Peyer's patch (tissue), 4 donors: Measurements from ENCODE around the gene TMCC1. TPM values are rescaled to one million over a fixed set of nuclear protein-coding genes. Genes with fewer than 3 reads are reported as not detected.

ENCODE experiments used
- DNase-seq, 3 donors: peaks; one replicate each; pipeline ENCODE4 v3.0.0-alpha.2; 2017 to 2019
- H3K27ac ChIP-seq, 4 donors: fragments of 200-600 bp; sonication (generic); one replicate each; pipeline ENCODE4 v1.5.1; 2016 to 2019
- H3K27me3 ChIP-seq, 2 donors: fragments of 200-600 bp; sonication (generic); one replicate each; pipeline ENCODE4 v1.5.1; 2019
- H3K36me3 ChIP-seq, 3 donors: fragments of 200-600 bp; sonication (generic); one replicate each; pipeline ENCODE4 v1.5.1; 2016 to 2019
- H3K4me1 ChIP-seq, 4 donors: fragments of 200-600 bp; sonication (generic); one replicate each; pipeline ENCODE4 v1.5.1; 2016 to 2019
- H3K4me3 ChIP-seq, 4 donors: fragments of 200-600 bp; sonication (generic); 1 replicate in 3 of 4; 2 replicates in 1 of 4; pipeline ENCODE4 v1.5.1; 2016 to 2019; ENCODE audit warnings: mild to moderate bottlenecking in 1 of 4
- H3K9me3 ChIP-seq, 4 donors: fragments of 200-600 bp; sonication (generic); one replicate each; pipeline ENCODE4 v1.5.1; 2016 to 2019; ENCODE audit warnings: mild to moderate bottlenecking in 1 of 4
- POLR2A ChIP-seq, 2 donors: fragments of 450-650 bp; IDR thresholded peaks; one replicate each; pipeline ENCODE4 v1.5.1; 2017; ENCODE audit warnings: antibody characterized with exemption in 2 of 2, mild to moderate bottlenecking in 2 of 2, moderate library complexity in 2 of 2
- total RNA-seq, 4 donors: library from RNA; depleted of rRNA; stranded (reverse); fragments of >200 nt; gene quantifications; one replicate each; pipeline ENCODE4 v1.1.0, GENCODE V29; 2016
- TF ChIP-seq, protein P1 (sequence below), 6 experiments: fragments of 450-650 bp in 4 of 6; fragments of 200-600 bp in 2 of 6; sonication (generic) in 1 of 6; IDR thresholded peaks; one replicate each; pipeline ENCODE4 v1.5.1; 2017 to 2019; ENCODE audit warnings: antibody characterized with exemption in 6 of 6, mild to moderate bottlenecking in 3 of 6, moderate library complexity in 1 of 6

TMCC1 gene
- total RNA-seq, 4 donors from 2014 or later: 12.9 to 33.1 (median 23.7) TPM

DNA sequence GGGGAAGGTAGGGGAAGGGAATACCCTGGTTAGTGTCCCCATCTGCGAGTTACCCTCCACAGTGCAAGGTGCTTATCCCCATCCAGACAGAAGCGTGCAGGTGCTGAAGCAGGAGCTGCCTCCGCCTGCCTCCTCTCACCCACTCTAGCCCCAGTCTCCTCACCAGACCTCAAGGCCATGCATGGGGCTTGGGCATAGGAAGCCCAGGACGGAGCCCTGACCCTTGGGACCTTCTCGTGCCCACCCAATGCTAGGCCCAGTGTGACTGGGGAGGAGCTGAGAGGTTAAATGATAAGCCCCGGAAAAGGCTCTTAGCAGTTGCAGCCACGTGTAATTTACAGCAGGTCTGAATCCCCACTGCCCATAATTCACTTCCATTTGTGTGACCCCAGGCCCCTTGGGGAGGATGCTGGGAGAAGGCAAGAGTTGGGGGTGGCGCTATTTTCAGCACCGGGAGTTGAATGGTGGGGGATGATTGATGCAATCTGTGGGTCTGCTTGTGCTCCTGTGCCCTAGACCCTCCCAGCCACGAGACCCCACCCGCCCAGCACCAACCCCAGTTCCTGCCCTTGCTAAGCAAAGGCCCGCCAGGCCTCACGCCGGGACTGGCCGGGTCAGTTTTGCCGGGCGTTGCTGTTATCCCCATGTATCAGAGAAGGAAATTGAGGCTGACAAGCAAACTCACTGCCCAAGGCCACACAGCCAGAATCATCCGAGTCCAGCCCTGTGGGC lies 272.5 kb downstream of the TMCC1 start:
- H3K27ac ChIP-seq: no peak overlapping the region

DNA sequence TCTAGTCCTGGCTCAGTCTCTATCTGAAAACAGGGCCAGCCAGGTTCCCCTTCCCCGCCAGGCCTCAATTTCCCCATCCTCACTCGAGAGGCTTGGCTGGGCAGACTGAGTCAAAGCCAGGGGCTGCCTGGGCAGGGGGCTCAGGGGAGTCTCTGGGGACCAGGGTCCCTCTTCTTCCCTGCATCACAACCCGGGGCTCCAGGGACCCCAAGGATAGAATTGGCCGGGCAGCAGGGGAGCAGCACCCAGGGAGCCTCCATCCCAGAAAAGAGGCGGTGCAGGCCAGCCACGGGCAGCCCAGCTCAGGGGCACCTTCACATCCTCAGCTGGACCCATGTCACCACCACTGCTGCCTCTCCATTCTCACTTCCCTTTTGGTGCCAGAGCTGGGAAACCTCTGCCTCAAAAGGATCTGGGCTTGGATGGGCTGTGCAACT lies 273.8 kb downstream of the TMCC1 start:
- no peaks in the 10 kb centered on the region for H3K9me3 ChIP-seq
- H3K4me3 ChIP-seq: no peak overlapping the region
- TF ChIP-seq, protein P1, sequence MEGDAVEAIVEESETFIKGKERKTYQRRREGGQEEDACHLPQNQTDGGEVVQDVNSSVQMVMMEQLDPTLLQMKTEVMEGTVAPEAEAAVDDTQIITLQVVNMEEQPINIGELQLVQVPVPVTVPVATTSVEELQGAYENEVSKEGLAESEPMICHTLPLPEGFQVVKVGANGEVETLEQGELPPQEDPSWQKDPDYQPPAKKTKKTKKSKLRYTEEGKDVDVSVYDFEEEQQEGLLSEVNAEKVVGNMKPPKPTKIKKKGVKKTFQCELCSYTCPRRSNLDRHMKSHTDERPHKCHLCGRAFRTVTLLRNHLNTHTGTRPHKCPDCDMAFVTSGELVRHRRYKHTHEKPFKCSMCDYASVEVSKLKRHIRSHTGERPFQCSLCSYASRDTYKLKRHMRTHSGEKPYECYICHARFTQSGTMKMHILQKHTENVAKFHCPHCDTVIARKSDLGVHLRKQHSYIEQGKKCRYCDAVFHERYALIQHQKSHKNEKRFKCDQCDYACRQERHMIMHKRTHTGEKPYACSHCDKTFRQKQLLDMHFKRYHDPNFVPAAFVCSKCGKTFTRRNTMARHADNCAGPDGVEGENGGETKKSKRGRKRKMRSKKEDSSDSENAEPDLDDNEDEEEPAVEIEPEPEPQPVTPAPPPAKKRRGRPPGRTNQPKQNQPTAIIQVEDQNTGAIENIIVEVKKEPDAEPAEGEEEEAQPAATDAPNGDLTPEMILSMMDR (IDR thresholded peaks at IDR 0.05): no peak
- no peak for TF ChIP-seq POLR2A (IDR thresholded peaks at IDR 0.05)
- no peak for DNase-seq
- peak overlapping the region in 2 of 4 donors; percentile 25 to 59 for H3K27ac ChIP-seq
- peaks cover 0 to 33% (median 2%) of the 10 kb centered on the region in 4 donors for H3K4me1 ChIP-seq
- no peaks in the 10 kb centered on the region for H3K36me3 ChIP-seq
- H3K27me3 ChIP-seq: no peaks in the 10 kb centered on the region

More for the DNA sequence above, 272.5 kb downstream of the TMCC1 start:
- H3K9me3 ChIP-seq: no peaks in the 10 kb centered on the region
- no peaks in the 10 kb centered on the region for H3K27me3 ChIP-seq
- DNase-seq: no peak
- H3K4me3 ChIP-seq: no peak overlapping the region
- no peaks in the 10 kb centered on the region for H3K36me3 ChIP-seq
- no peak for TF ChIP-seq POLR2A (IDR thresholded peaks at IDR 0.05)
- TF ChIP-seq, protein P1 (IDR thresholded peaks at IDR 0.05): no peak
- peaks cover 0 to 39% (median 0%) of the 10 kb centered on the region in 4 donors for H3K4me1 ChIP-seq

DNA sequence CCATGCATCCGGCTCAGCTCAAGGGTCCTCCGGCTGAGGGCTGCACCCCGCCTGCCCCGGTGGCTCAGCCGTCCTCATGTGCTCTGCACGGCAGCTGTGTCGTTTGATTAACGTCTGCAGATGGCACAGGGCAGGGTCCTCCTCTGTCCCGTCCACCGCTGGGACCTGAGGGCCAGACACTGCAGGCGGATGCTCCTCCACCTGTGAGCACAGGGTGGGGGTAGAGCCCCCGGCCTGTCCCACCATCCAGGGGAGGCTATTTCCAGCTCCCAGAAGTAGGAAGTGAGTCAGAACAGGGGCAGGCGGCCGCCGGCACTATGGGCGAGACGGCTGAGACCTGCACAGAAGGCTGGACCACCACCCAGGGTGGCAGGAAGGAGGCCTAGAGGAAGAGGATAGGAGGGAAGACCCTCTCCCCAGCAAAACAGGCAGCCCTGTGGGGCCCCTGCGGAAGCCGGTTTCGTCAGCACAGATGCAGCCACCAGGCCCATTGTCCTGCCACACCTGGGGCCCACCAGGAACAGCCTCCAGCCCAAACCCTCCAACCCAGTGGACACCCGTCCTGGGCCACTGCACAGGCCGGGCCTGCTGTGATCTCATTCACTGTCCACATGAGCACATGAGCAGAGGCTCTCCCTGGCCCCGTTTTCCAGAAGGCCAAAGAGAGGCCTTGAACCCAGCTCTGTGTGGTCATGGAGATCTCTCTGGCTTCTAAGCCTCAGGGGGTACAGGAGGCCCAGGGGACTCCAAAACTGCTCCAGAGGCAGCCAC lies 274.4 kb downstream of the TMCC1 start:
- H3K4me3 ChIP-seq: no peak overlapping the region
- no peak for DNase-seq
- H3K36me3 ChIP-seq: no peaks in the 10 kb centered on the region
- no peaks in the 10 kb centered on the region for H3K9me3 ChIP-seq
- peak overlapping the region in 2 of 4 donors; percentile 25 to 59 for H3K27ac ChIP-seq
- no peaks in the 10 kb centered on the region for H3K27me3 ChIP-seq
- TF ChIP-seq, protein P1 (IDR thresholded peaks at IDR 0.05): no peak
- TF ChIP-seq POLR2A (IDR thresholded peaks at IDR 0.05): no peak
- H3K4me1 ChIP-seq: peaks cover 0 to 33% (median 2%) of the 10 kb centered on the region in 4 donors

DNA sequence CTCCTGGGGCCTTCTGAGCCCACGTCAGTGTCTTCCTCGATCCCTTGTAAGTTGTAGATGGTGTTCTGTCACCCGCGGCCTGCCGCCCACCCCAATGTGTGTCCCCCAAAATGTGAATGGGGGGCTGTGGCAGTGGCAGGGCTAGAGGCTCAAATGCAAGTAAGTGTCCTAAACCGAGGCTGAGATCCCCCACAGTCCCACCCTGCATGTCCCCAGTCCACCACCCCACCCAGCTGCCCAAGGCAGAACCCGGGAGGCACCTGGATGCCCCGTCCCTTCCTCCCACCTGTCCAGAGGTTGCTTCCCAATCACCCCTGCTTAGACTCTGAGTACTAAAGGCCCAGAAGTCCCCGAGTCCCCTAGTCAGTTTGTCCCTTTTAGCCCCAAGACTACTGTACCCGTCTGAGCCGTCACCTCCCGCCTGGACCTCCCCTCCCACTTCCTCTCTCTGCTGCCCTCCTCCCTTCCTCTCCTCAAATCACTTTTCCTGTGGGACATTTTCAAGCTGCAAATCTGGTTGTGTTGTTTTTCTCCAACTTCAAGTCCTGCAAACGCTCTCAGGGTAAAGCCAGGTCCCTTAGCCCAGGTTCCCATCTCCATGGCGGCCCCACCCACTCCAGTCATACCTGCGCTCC lies 275.2 kb downstream of the TMCC1 start:
- Histone ChIP-seq H3K4me1 (peaks cover 0 to 25% (median 2%) of the 10 kb centered on the region in 4 donors), H3K27me3 (no peaks in the 10 kb centered on the region), H3K36me3 (no peaks in the 10 kb centered on the region), H3K27ac (peak overlapping the region in 2 of 4 donors; percentile 19 to 25), H3K9me3 (no peaks in the 10 kb centered on the region), H3K4me3 (no peak overlapping the region)
- no peak for DNase-seq
- TF ChIP-seq, protein P1 (IDR thresholded peaks at IDR 0.05): no peak
- no peak for TF ChIP-seq POLR2A (IDR thresholded peaks at IDR 0.05)

DNA sequence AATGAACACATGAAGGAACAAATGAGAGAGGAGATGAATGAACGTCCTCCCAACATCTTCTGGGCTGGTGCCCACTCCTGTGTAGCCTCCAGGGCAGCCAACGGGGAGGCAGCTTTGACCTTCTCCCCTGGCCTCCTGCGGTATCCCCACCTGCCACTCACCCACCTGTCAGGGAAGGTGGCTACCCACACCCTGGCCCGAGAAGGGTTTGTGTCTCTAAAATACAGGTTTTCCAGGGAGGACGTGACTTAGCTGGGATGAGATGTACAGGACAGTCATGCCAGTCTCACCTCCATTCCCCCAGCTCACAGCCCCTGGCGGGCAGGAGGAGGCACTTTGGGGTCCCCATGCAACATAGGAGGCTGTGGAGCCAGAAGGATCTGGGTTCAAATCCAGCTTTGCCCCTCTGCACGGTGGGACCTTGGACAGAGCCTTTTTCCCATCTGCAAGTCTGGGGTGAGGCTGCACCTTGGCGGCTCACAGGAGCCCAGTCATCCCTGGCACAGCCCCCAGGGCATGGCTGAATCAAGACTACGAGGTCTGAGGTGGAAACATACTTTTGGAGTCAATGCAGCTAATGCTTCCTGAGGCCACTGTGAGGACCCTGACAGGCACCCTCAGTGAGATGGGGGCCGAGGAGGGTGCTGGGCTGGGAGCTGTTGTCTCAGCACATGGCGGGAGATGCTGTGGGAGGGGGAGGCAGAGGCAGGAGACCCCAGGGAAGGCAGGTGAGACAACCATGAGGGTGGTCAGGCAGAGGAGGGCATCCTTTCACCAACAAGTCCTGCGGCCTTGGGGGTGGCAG lies 275.9 kb downstream of the TMCC1 start:
- DNase-seq: no peak
- peak overlapping the region in 3 of 4 donors; percentile 26 to 49 (median 29) for H3K27ac ChIP-seq
- H3K36me3 ChIP-seq: no peaks in the 10 kb centered on the region
- no peaks in the 10 kb centered on the region for H3K27me3 ChIP-seq
- no peaks in the 10 kb centered on the region for H3K9me3 ChIP-seq
- H3K4me1 ChIP-seq: peaks cover 0 to 18% (median 2%) of the 10 kb centered on the region in 4 donors
- TF ChIP-seq POLR2A (IDR thresholded peaks at IDR 0.05): no peak
- TF ChIP-seq, protein P1 (IDR thresholded peaks at IDR 0.05): no peak
- no peak overlapping the region for H3K4me3 ChIP-seq
